Upper lobe of left lung (tissue), 4 donors: ENCODE data around the gene SAP30BP.

ENCODE experiments used
- POLR2A ChIP-seq, 4 donors: fragments of 450-650 bp; IDR thresholded peaks; one replicate each; pipeline ENCODE4 v1.5.1; 2016 to 2017; ENCODE audit warnings: antibody characterized with exemption in 4 of 4, mild to moderate bottlenecking in 2 of 4
- TF ChIP-seq, protein P1 (sequence below), 6 experiments: fragments of 450-650 bp in 4 of 6; fragments of 200-600 bp in 2 of 6; sonication (generic) in 2 of 6; IDR thresholded peaks; one replicate each; pipeline ENCODE4 v1.5.1; 2016 to 2019; ENCODE audit warnings: antibody characterized with exemption in 6 of 6

DNA sequence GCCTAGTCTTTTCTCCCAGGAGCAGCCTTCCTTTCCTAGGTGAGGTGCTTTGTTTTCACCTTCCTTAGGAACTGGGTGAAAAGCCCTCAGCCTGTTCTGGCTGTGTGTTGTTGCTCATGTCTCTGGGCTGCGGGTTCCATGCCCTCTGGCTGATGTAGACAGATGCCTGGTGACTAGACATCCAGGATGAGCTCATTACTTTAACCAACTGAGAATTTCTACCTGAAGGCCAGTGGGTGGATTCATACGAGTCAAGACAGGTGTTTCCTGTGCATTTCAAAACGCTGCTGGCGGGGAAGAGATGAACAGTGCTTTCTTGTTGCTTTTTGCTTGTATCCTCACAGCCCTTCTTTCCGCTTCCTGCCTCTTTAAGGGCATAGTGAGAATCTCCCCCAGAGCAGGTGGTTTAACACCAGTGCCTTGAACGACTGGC, 22.3 kb downstream of the SAP30BP start:
- TF ChIP-seq, protein P1, sequence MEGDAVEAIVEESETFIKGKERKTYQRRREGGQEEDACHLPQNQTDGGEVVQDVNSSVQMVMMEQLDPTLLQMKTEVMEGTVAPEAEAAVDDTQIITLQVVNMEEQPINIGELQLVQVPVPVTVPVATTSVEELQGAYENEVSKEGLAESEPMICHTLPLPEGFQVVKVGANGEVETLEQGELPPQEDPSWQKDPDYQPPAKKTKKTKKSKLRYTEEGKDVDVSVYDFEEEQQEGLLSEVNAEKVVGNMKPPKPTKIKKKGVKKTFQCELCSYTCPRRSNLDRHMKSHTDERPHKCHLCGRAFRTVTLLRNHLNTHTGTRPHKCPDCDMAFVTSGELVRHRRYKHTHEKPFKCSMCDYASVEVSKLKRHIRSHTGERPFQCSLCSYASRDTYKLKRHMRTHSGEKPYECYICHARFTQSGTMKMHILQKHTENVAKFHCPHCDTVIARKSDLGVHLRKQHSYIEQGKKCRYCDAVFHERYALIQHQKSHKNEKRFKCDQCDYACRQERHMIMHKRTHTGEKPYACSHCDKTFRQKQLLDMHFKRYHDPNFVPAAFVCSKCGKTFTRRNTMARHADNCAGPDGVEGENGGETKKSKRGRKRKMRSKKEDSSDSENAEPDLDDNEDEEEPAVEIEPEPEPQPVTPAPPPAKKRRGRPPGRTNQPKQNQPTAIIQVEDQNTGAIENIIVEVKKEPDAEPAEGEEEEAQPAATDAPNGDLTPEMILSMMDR (IDR thresholded peaks at IDR 0.05): no peak
- TF ChIP-seq POLR2A (IDR thresholded peaks at IDR 0.05): no peak
